Activated T-cell treated with anti-CD3 and anti-CD28 coated beads, Interleukin-2, amount 50 U/mL, for 4 hours (primary cell): ENCODE data around the gene TTLL13. TPM values are rescaled to one million over a fixed set of nuclear protein-coding genes. Genes with fewer than 3 reads are reported as not detected.
"Not testable (repeated sequence)": the region's sequence is repeated elsewhere in the genome, so short reads cannot be mapped to it uniquely, and the experiment has no call there.

ENCODE experiments used
- ATAC-seq, 2 donors: fragments of 200-7000 bp; cut with Tn5 transposase; one replicate each; pipeline ENCODE4 v1.10.0; 2021
- DNase-seq: peaks from one replicate; pipeline ENCODE4 v3.0.0-alpha.2; 2020
- H3K27me3 Mint-ChIP-seq: one replicate; pipeline ENCODE4 v1.8.0; 2021; ENCODE audit warnings: low read depth, mixed read lengths
- H3K36me3 Mint-ChIP-seq: one replicate; pipeline ENCODE4 v1.8.0; 2022; ENCODE audit warnings: mixed read lengths; ENCODE audit not compliant: insufficient read depth
- H3K4me1 Mint-ChIP-seq: one replicate; pipeline ENCODE4 v1.8.0; 2021; ENCODE audit warnings: low read depth, mixed read lengths
- H3K4me3 Mint-ChIP-seq: one replicate; pipeline ENCODE4 v1.8.0; 2021; ENCODE audit warnings: mild to moderate bottlenecking, moderate library complexity, mixed read lengths
- H3K9me3 Mint-ChIP-seq: one replicate; pipeline ENCODE4 v1.8.0; 2021; ENCODE audit warnings: mixed read lengths
- total RNA-seq, 3 donors: library from RNA; stranded (reverse); gene quantifications; one replicate each; pipeline ENCODE4 v1.2.1, GENCODE V29; 2021

TTLL13 gene
- total RNA-seq, 3 donors from 2014 or later: 0.19 to 0.95 TPM; not detected in 1

DNA sequence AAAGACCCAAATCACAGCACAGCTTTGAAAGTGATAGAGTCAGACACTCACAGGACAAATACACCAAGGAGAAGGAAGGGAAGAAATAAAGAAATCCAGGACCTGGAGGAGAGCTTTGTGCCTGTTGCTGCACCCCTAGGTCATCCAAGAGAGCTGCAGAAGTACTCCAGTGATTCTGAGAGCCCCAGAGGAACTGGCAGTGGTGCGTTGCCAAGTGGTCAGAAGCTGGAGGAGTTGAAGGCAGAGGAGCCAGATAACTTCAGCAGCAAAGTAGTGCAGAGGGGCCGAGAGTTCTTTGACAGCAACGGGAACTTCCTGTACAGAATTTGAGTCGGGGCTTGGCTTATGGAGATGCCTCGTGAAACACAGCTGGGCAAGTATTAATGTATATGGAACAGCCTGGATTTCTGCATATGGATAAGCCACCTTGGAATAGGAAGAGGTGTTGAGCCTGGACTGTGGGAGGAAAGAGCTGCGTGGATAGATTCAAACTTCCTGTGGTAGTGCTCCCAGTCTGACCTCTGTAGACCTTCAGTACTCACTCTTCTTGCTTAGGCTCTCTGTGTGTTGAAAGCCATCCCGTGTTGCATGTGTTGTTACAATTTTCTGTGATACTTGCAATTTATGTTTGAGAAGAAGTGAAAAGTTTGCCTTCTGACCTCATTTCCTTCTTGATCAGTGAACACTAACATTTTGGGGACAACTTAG, 22.3 kb downstream of the TTLL13 start:
- H3K27me3 Mint-ChIP-seq: no peaks in the 10 kb centered on the region
- no peak for DNase-seq
- no peak for ATAC-seq
- H3K4me3 Mint-ChIP-seq: no peak overlapping the region
- H3K4me1 Mint-ChIP-seq: peaks cover 47% of the 10 kb centered on the region
- no peaks in the 10 kb centered on the region for H3K9me3 Mint-ChIP-seq
- peaks cover 43% of the 10 kb centered on the region for H3K36me3 Mint-ChIP-seq

DNA sequence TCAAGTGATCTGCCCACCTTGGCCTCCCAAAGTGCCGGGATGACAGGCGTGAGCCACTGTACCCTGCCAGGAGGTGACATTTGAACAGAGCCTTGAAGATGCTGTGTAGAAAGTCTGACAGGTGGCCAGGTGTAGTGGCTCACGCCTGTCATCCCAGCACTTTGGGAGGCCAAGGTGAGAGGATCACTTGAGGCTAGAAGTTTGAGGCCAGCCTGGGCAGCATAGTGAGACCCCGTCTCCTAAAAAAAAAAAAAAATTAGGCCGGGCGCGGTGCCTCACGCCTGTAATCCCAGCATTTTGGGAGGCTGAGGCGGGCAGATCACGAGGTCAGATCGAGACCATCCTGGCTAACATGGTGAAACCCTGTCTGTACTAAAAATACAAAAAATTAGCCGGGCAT, 29.1 kb downstream of the TTLL13 start:
- peaks cover 12% of the 10 kb centered on the region for H3K36me3 Mint-ChIP-seq
- not testable (repeated sequence) for H3K4me1 Mint-ChIP-seq, H3K27me3 Mint-ChIP-seq, H3K9me3 Mint-ChIP-seq, ATAC-seq, DNase-seq, H3K4me3 Mint-ChIP-seq

DNA sequence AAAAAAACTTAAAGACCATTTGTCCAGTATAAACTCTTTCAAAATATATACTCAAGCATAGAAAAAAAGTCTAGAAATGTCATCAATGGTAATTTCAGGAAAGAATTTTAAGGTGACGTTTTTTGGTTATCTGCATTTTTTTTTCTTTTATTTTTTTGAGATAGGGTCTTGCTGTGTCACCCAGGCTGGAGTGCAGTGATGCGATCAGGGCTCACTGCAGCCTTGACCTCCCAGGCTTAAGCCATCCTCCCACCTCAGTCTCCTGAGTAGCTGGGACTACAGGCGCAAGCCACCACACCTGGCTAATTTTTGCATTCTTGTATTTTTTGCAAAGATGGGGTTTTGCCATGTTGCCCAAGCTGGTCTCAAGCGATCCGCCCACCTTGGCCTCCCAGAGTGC, 31.4 kb downstream of the TTLL13 start:
- not testable (repeated sequence) for H3K4me3 Mint-ChIP-seq, ATAC-seq, H3K4me1 Mint-ChIP-seq, H3K36me3 Mint-ChIP-seq, DNase-seq, H3K9me3 Mint-ChIP-seq, H3K27me3 Mint-ChIP-seq

DNA sequence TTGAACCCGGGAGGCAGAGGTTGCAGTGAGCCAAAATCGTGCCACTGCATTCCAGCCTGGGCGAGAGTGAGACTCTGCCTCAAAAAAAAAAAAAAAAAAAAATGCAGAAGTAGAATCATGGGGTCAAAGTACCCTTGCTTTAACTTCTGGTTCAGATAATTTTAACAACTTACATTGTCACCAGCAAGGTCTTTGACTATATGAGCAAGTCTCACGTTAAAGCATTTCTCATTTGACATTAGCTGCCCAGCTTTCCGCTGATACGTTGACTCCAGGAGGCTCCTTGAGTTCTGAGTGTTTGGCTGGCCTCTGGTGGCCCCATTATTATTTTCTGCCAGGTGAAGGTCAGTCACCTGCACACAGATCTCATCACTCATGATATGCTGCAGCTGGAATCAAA, 32.3 kb downstream of the TTLL13 start:
- H3K9me3 Mint-ChIP-seq, ATAC-seq, H3K4me3 Mint-ChIP-seq, DNase-seq, H3K36me3 Mint-ChIP-seq, H3K27me3 Mint-ChIP-seq, H3K4me1 Mint-ChIP-seq: not testable (repeated sequence)

DNA sequence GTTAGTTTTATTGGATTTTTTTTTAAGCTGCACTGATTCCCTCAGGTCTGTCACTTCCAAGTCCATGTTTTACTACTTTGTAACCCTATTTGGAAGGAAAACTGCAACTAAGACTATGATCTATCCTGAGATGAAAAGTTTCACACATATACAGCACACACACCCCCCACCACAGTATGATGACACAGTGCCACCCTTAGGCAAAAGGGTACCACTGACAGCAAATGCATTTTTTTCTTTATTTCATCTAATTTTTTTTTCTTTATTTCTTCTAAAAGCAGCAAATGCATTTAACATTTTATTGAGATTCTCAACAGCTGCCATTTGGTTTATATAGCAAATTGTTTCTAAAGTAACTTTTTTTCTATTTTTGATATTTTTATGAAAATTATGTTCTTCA, 37.3 kb downstream of the TTLL13 start:
- peak; percentile 33 for DNase-seq
- Mint-ChIP-seq H3K27me3 (no peaks in the 10 kb centered on the region), H3K4me3 (no peak overlapping the region), H3K36me3 (no peaks in the 10 kb centered on the region), H3K9me3 (no peaks in the 10 kb centered on the region), H3K4me1 (no peaks in the 10 kb centered on the region)
- ATAC-seq: peak; percentile 58 to 63

DNA sequence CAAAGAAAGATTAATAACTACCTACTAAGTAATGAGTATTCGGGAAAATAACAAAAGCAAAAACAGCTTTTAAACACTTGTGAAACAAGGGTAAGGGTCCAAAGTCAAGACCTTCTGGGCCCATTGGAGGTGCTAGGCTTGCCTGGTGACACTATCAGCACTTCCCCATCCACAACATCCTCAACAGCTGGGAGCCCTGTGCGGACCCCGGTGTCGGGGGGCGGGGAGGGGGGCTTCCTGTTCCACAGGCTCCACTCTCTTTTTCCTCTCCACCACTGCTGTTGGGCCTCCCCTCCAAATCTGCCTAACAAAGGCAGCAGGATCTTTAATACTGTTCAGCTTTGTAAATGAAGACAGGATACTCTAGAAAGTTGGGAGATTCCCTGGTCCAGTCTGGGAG, 37.7 kb downstream of the TTLL13 start:
- Mint-ChIP-seq H3K27me3 (no peaks in the 10 kb centered on the region), H3K36me3 (no peaks in the 10 kb centered on the region), H3K4me3 (no peak overlapping the region), H3K4me1 (no peaks in the 10 kb centered on the region), H3K9me3 (no peaks in the 10 kb centered on the region)
- ATAC-seq (no peak), DNase-seq (no peak)

DNA sequence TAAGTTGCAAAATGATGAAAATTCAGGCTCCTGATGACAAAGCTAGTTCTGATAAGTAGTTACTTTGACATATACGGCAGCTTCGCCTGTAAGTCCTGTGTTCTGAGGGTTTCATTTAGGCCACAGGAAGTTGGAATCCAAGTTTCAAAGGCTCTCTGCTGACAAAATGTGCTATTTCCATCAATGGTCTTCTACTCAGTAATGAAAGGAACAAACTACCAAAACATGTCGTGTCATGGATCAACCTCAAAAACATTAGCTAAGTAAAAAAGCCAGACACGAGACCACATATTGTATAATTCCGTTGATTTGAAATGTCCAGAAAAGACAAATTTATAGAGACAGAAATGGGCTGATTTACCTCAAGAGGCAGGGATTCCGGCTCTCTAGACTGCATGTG, 38.6 kb downstream of the TTLL13 start:
- no peaks in the 10 kb centered on the region for H3K4me1 Mint-ChIP-seq
- DNase-seq: no peak
- H3K4me3 Mint-ChIP-seq: no peak overlapping the region
- no peaks in the 10 kb centered on the region for H3K27me3 Mint-ChIP-seq
- no peaks in the 10 kb centered on the region for H3K9me3 Mint-ChIP-seq
- H3K36me3 Mint-ChIP-seq: no peaks in the 10 kb centered on the region
- no peak for ATAC-seq

DNA sequence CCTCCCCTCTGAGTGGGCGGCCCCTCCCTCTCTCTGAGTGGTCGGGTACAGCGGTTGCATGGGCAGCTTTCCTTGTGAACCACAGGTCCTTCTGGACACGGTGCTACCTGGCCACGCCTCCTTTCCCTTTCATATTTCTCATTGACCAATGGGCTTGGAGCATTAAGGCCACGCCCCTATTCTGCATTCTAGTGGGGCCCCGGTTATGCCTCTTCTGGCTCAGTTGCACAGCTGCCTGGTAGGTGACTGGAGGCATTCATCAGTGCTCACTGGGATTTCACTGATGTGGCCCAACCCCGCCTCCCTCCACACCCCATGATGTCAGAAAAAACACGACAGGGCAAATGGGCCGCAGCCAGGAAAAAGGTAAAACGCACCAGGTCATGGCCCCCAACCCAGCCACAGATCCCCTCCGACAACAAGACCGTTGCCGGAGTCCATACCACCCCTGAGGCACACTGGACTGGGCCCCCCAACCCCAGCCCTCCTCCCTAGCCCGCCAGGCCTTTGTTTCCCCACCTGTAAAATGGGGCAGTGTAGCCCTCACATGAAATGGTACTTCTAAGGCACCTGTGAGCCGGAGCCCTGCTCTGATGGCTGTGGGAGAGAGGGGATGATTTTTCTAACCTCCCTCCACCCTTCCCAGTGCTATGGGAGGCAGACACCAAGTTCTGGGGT, 42.5 kb downstream of the TTLL13 start:
- DNase-seq (no peak), ATAC-seq (no peak)
- H3K4me1 Mint-ChIP-seq: peaks cover 5% of the 10 kb centered on the region
- H3K36me3 Mint-ChIP-seq: no peaks in the 10 kb centered on the region
- H3K27me3 Mint-ChIP-seq: peaks cover 7% of the 10 kb centered on the region
- H3K4me3 Mint-ChIP-seq: no peak overlapping the region
- H3K9me3 Mint-ChIP-seq: no peaks in the 10 kb centered on the region

DNA sequence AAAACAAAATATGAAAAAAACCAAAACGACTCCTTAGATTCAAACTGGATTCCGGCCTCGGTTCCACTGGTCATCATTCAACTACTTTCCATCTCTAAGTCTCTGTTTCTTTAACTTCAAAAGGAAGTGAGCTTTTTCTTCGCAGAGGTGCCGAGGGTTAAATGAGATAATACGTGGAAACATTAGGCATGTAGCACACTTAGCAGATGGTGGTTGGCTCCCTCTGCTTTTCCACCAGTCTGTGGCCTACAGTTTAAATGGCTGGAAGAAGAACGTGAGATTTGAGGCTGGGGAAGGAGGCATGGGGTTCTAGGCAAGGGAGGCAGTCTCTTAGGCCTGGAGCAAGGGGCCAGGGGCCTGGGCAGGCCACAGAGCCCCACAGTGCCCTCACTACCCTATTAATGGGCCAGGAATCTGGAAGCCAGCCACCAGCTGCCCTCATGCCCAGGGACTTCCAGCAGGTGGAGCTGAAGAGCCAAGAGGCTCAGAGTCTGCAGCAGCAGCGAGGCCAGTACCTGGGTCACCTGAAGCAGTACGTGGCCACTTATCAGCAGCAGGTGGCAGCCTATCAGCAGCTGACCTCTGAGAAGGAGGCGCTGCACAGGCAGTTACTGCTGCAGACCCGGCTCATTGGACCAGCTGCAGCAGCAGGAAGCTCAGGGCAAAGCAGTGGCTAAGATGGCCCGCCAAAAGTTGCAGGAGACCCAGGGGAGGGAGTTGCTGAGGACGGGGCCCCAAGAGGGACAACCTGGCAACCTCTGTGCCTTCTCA, 43.9 kb downstream of the TTLL13 start:
- not testable (repeated sequence) for H3K4me1 Mint-ChIP-seq, H3K9me3 Mint-ChIP-seq, H3K36me3 Mint-ChIP-seq, H3K27me3 Mint-ChIP-seq, H3K4me3 Mint-ChIP-seq
- ATAC-seq (peak; percentile 55 to 58), DNase-seq (peak; percentile 63)

DNA sequence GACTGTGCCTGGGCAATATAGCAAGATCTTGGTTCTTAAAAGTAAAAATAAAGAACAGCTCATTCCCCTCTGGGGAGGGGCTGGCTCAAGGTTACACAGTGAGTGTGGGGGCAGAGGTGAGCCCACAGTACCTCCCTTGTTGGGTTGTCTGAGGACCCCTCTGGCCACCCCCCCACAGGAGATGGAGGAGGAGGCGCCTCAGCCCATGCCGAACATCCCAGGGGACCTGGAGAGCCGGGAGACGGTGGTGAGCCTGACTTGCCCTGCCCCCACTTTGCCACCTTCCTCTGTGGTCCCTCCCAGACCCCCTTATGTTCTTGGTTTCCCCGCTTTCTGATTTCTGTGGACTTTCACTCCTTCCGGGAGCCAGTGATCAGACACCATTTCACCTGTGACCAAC, 44.8 kb downstream of the TTLL13 start:
- no peak for ATAC-seq
- H3K36me3 Mint-ChIP-seq: no peaks in the 10 kb centered on the region
- no peak for DNase-seq

DNA sequence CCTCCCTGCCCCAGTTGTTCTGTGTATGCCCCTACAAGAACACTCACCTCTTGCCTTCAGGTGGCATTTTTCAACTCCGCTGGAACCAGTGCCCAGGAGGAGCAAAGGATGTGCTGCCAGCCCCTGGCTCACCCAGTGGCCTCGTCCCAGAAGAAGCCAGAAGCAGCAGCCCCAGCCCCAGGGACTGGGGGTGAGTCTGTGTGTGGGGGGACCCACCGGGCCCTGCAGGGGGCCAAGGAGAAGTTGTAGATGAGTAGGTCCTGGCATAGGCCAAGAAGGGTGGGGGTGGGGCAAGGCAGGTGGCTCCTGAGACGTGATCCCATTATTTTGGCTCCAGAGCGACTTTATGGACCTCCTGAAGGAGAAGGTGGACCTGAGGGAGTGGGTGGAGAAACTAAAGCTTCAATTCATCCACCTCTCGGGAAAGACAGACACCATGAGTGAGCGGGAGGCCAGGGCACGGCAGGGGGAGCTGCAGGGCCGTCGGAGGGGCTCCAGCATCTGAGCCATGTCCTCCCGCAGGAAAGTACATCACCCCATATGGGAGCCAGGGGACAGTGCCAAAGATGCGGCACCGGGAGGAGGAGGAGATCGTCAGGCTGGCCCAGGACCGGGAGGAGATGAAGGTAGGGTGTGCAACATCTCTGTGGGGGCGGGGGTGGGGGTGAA, 45.4 kb downstream of the TTLL13 start:
- no peak overlapping the region for H3K4me3 Mint-ChIP-seq
- DNase-seq: no peak
- no peaks in the 10 kb centered on the region for H3K9me3 Mint-ChIP-seq
- H3K36me3 Mint-ChIP-seq: no peaks in the 10 kb centered on the region
- ATAC-seq: no peak
- H3K27me3 Mint-ChIP-seq: peaks cover 7% of the 10 kb centered on the region
- peaks cover 5% of the 10 kb centered on the region for H3K4me1 Mint-ChIP-seq

More for the DNA sequence above, 44.8 kb downstream of the TTLL13 start:
- H3K27me3 Mint-ChIP-seq: peaks cover 7% of the 10 kb centered on the region
- peaks cover 5% of the 10 kb centered on the region for H3K4me1 Mint-ChIP-seq
- no peaks in the 10 kb centered on the region for H3K9me3 Mint-ChIP-seq
- H3K4me3 Mint-ChIP-seq: no peak overlapping the region

DNA sequence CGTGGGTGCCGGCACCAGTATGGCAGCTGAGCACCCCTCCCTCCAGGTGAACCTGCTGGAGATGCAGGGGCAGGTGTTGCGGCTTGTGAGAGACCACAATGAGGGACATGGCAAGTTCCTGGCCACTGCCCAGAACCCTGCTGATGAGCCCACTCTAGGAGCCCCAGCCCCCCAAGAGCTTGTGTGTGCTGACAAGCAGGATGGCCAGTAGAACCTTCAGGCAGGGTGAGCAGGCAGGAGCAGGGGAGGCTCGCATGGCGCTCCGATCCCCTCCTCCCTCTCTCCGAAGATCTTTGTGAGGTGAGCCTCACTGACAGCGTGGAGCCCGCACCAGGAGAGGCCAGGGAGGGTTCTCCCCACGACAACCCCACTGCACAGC, 45.9 kb downstream of the TTLL13 start:
- ATAC-seq (no peak), DNase-seq (no peak)
- H3K27me3 Mint-ChIP-seq: peaks cover 7% of the 10 kb centered on the region
- no peaks in the 10 kb centered on the region for H3K9me3 Mint-ChIP-seq
- no peak overlapping the region for H3K4me3 Mint-ChIP-seq
- peaks cover 5% of the 10 kb centered on the region for H3K4me1 Mint-ChIP-seq
- no peaks in the 10 kb centered on the region for H3K36me3 Mint-ChIP-seq

DNA sequence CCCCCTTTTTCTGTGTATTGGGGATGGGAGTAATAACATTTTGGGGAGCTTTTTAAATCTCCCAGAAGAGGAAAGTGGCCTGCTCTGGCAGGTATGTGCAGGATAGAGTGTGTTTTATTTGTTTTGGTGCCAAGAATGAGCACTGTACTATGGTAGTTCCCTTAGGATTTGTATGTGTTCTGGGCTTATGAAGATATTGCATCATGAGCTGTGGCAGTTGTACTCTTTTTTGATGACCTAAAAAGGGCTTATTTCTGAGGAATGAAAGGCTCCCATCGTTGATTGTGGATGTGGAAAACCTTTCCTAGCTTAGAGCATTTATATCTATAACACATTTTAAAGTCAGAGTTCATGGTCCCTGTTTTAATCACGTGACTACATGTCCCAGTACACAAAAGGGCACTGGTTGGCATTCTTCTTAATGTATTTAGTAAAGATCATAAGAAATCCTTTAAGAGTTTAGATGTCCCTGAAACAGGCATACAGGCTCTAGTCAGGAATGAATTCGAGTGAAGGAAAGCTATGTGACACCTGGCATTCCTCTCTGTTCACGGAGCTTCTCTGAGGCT, 47.0 kb downstream of the TTLL13 start:
- ATAC-seq, H3K4me3 Mint-ChIP-seq, H3K27me3 Mint-ChIP-seq, H3K9me3 Mint-ChIP-seq, H3K4me1 Mint-ChIP-seq, H3K36me3 Mint-ChIP-seq, DNase-seq: not testable (repeated sequence)

DNA sequence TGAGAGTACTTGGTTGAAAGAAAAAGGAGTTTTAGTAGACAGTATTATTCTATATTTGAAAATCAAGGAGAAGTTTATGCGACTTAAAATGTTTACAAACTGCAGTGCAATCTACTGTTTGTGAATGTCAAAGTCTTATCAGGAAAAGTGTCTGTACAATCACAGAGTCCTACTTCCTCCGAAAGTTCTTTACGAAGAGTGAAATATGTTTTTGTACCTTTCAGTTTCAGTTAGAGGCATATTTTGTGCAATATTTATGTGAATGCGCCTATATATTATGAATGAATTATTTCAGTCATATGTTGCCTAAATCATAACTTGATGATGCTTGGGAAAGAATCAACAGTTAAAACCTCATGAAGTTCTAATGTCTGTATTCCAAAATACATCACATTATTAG, 47.7 kb downstream of the TTLL13 start:
- Mint-ChIP-seq H3K36me3 (no peaks in the 10 kb centered on the region), H3K4me3 (no peak overlapping the region), H3K4me1 (peaks cover 8% of the 10 kb centered on the region), H3K27me3 (peaks cover 7% of the 10 kb centered on the region), H3K9me3 (no peaks in the 10 kb centered on the region)
- DNase-seq (no peak), ATAC-seq (no peak)
